Measurements from ENCODE around the gene IFI6.

Gene IFI6

DNA sequence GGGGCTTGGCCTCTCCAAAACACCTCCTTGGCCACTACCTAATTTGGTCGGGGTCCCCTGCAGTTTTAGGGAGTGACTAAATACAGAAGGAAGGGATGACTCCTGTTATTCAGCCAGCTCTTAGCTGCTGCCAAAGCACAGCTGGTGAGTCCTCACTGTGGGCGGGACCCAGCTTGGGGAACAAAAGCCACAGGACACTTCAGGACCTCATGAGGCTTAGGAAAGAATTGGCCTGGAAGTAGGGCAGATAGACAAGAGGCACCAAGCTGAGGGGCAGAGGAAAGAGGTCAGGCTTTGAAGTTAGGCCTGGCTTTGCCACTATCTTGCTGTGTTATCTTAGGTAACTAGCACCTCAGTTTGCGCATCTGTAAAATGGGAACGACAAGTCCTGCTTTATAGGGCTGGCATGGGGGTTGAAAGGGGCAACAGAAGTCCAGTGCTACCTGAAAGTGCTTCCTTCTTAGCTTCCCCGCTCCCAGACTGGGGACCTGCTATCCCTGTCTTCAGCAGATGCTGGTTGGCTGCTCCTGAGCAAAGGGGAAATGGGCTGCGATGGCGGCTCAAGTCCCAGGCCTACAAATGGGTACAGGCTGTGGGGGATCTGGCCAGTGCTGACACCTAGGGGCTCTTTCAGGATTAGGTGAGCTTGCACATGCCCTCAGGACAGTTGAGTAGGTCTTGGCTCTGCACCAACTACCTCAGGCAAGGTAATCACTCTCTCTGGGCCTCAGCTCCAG, 15.7 kb downstream of the IFI6 start:
- no peak overlapping the region for H3K4me3 ChIP-seq (replicated peaks in 1 of 2; ENCODE audit: low read depth in 2 of 2, low read length in 2 of 2)
- no peak for TF ChIP-seq CTCF (IDR thresholded peaks at IDR 0.05; ENCODE audit: low read depth, low read length)
- peak; percentile 72 to 88 for DNase-seq (ENCODE audit: low read depth in 2 of 2)

DNA sequence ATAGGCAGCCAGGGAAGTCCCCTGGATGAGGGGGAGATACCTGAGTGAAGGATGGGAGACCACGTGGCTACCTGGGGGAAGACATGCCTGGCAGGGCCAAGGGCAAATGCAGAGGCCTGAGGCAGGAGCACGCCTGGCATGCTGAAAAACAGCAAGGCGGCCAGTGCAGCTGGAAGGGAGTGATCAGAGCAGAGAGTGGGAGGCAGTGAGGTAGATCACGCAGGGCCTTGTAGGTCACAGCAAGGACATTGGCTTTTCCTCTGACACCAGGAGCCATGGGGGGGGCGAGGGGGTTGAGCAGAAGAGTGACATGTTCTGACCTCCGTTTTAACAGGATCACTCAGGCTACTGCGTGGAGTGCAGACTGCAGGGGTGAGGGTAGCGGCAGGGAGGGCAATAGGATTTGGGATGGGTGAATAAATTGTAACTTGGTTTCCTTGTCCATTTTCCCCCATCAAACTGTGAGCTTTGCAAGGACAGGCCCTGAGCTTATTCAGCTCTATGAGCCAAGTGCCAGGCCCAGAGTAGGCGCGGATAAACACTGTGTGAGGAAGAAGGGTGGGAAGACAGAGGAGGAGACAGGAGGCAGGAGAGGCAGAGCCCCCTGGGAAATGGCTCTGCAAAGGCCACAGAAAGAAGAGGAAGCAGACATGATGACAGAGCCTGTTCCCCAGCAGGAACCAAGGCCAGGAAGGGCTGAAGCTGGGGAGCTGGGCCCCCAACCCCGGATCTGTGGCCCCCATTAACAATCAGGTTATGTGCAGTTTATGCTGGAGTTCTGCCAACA, 16.6 kb downstream of the IFI6 start:
- no peak overlapping the region for H3K4me3 ChIP-seq (replicated peaks in 1 of 2; ENCODE audit: low read depth in 2 of 2, low read length in 2 of 2)
- no peak for TF ChIP-seq CTCF (IDR thresholded peaks at IDR 0.05; ENCODE audit: low read depth, low read length)

DNA sequence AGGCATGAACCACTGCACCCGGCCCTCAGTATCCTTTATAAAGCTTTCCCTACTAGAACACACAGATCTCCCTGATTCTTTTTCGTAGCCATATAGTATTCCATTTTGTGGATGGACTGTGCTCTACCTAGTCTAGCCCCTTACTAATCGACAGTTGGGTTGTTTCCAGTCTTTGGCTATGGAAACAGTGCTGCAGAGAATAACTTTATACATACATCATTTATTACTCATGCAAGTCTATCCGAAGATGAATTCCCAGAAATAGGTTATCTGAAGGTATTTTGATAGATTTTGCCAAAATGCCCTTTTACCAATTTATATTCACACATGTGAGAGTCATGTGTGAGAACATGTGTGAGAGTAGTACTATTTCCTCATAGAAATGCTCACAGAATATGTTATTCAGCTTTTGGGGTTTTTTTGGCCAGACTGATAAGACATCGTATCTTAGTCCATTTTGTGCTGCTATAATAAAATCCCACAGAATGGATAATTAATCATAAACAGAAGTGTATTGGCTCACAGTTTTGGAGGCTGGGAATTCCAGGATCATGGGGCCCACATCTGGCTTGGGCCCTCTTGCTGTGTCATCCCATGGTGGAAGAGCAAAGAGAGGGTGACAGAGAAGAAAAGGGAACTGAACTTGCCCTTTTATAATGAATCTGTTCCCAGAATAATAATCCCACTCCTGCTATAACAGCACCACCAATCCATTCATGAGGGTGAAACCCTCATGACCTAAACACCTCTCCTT, 19.7 kb downstream of the IFI6 start:
- TF ChIP-seq CTCF (IDR thresholded peaks at IDR 0.05; ENCODE audit: low read depth, low read length), result no peak
- DNase-seq (ENCODE audit: low read depth in 2 of 2), result no peak
- H3K4me3 ChIP-seq (replicated peaks in 1 of 2; ENCODE audit: low read depth in 2 of 2, low read length in 2 of 2), result no peak overlapping the region

More for the DNA sequence above, 16.6 kb downstream of the IFI6 start:
- DNase-seq (ENCODE audit: low read depth in 2 of 2), result no peak

DNA sequence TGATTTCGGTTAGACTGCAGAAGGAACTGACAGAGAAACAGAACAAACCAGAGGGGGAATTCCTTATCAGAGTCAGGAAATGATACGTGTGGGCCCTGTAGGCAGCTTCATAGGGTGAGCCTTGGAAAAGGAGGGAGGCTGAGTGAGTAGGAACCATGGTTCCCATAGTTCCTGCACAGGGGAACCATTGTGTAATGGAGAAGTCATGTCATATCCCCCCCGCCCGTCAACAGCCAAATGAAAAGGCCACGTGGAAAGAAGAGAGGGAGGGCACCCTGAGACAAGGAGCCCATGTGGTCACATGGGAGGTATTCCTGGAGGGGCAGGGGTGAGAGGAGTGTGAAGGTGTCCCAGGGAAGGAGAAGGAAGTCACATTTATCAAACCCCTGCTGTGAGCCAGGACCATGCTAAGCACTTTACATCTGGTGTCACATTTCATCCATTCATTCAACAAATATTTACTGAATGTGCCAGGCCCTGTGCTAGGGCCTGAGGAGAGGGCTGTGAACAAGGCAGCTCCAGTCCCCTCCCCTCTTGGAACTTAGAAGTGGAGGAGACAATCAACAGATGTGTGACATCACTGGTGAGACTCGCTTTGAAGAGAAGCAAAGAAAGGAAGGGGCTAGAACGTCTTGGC, 21.3 kb downstream of the IFI6 start:
- DNase-seq (ENCODE audit: low read depth in 2 of 2), result peak; percentile 70 to 79
- no peak for TF ChIP-seq CTCF (IDR thresholded peaks at IDR 0.05; ENCODE audit: low read depth, low read length)
- H3K4me3 ChIP-seq (replicated peaks in 1 of 2; ENCODE audit: low read depth in 2 of 2, low read length in 2 of 2), result no peak overlapping the region

DNA sequence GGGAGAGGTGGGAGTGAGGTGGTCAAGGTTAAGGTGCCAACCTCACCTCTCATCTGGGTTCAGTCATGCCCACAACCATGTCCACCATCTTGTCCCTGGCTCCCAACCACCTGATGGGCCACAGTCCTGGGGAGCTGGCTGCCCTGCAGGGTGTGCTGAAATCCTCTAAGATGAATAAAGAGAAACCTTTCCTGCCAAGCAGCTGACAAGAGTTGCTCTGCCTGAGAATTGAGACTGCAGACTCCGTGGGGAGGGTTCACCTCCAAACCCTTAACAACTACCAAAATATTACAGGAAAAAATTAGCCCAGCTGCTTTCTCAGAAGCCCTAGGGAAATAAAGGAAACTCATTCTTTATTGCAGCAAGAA, 21.8 kb downstream of the IFI6 start:
- TF ChIP-seq CTCF (IDR thresholded peaks at IDR 0.05; ENCODE audit: low read depth, low read length), result no peak
- H3K4me3 ChIP-seq (replicated peaks in 1 of 2; ENCODE audit: low read depth in 2 of 2, low read length in 2 of 2), result no peak overlapping the region
- DNase-seq (ENCODE audit: low read depth in 2 of 2), result no peak

- no peak for TF ChIP-seq CTCF (IDR thresholded peaks at IDR 0.05; ENCODE audit: low read depth, low read length)
- no peak overlapping the region for H3K4me3 ChIP-seq (replicated peaks in 1 of 2; ENCODE audit: low read depth in 2 of 2, low read length in 2 of 2)
- DNase-seq (ENCODE audit: low read depth in 2 of 2), result no peak
These were observed 22.7 kb downstream of the IFI6 start for GRCh38 chr1:27649306-27649635.
